ENCODE results near the gene RCC2.
"Not testable (repeated sequence)": the region's sequence is repeated elsewhere in the genome, so short reads cannot be mapped to it uniquely, and the experiment has no call there.

Gene RCC2

DNA sequence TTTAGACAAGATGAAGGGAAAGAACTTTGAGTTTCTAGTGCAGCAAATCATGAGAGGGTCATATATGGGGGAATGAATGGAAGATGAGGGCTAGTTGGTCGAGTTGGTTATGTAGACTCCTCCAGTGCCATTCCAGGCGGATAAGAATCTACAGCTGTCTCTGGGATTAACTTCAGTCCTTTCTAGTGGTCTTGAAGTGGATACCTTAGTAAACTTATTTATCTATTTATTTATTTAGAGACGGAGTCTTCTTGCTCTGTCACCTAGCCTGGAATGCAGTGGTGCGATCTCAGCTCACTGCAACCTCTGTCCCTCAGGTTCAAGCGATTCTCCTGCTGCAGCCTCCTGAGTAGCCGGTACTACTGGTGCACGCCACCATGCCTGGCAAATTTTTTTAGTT lies 41.4 kb upstream of the RCC2 start:
- H3K4me2 ChIP-seq (ENCODE audit: low read length), result no peak overlapping the region
- TF ChIP-seq CTCF (IDR thresholded peaks at IDR 0.05; ENCODE audit: low read length) (no peak), EZH2 (IDR thresholded peaks at IDR 0.05; ENCODE audit: borderline replicate concordance, low read length) (no peak)
- no peaks in the 10 kb centered on the region for H3K36me3 ChIP-seq (ENCODE audit: insufficient read depth, low read length)

DNA sequence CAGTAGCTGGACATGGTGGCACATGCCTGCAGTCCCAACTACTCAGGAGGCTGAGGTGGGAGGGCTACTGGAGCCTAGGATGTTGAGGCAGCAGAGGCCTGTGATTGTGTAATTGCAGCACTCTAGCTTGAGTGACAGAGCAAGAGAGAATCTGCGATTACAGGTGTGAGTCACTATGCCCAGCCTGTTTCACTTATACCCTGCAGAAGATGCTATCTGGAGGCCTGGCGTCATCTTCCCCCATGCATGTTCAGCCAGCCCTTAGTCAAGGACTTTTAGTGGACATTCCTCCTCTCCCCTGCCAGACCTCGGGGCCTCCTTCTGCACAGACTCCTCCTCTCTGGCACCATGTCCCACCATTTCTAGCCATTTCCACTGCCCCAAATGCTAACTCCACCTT lies 36.3 kb upstream of the RCC2 start:
- no peak overlapping the region for H3K4me3 ChIP-seq (ENCODE audit: low read depth, low read length, poor library complexity, severe bottlenecking)
- TF ChIP-seq CTCF (IDR thresholded peaks at IDR 0.05; ENCODE audit: low read length) (no peak), EZH2 (IDR thresholded peaks at IDR 0.05; ENCODE audit: borderline replicate concordance, low read length) (no peak)
- H3F3A ChIP-seq (ENCODE audit: insufficient read depth, low read length), result no peaks in the 10 kb centered on the region
- no peaks in the 10 kb centered on the region for H4K20me1 ChIP-seq (ENCODE audit: insufficient read depth, low read length)
- H3K27me3 ChIP-seq (ENCODE audit: insufficient read depth, low read length), result 0 out of 2 replicates have a peak, but pooled peaks cover 3% of the 10 kb centered on the region
- no peak overlapping the region for H2AFZ ChIP-seq (ENCODE audit: low read length)
- H3K9me2 ChIP-seq (ENCODE audit: low read depth, low read length), result no peaks in the 10 kb centered on the region
- H3K9ac ChIP-seq (ENCODE audit: low read length), result no peak overlapping the region
- H3K4me1 ChIP-seq (ENCODE audit: insufficient read depth, low read length, severe bottlenecking), result no peaks in the 10 kb centered on the region
- no peaks in the 10 kb centered on the region for H3K79me2 ChIP-seq (ENCODE audit: insufficient read depth, low read length)
- no peak overlapping the region for H3K4me2 ChIP-seq (ENCODE audit: low read length)
- no peaks in the 10 kb centered on the region for H3K9me3 ChIP-seq (ENCODE audit: low read length)
- no peak overlapping the region for H3K27ac ChIP-seq (ENCODE audit: low read depth, low read length, poor library complexity, severe bottlenecking)
- H3K36me3 ChIP-seq (ENCODE audit: insufficient read depth, low read length), result no peaks in the 10 kb centered on the region

More for the DNA sequence above, 41.4 kb upstream of the RCC2 start:
- Histone ChIP-seq H2AFZ (ENCODE audit: low read length) (no peak overlapping the region), H3K4me1 (ENCODE audit: insufficient read depth, low read length, severe bottlenecking) (no peaks in the 10 kb centered on the region), H3K27ac (ENCODE audit: low read depth, low read length, poor library complexity, severe bottlenecking) (no peak overlapping the region), H3K9ac (ENCODE audit: low read length) (no peak overlapping the region), H3F3A (ENCODE audit: insufficient read depth, low read length) (no peaks in the 10 kb centered on the region), H3K27me3 (ENCODE audit: insufficient read depth, low read length) (0 out of 2 replicates have a peak, but pooled peaks cover 6% of the 10 kb centered on the region), H3K4me3 (ENCODE audit: low read depth, low read length, poor library complexity, severe bottlenecking) (no peak overlapping the region), H4K20me1 (ENCODE audit: insufficient read depth, low read length) (no peaks in the 10 kb centered on the region), H3K9me3 (ENCODE audit: low read length) (no peaks in the 10 kb centered on the region), H3K79me2 (ENCODE audit: insufficient read depth, low read length) (no peaks in the 10 kb centered on the region), H3K9me2 (ENCODE audit: low read depth, low read length) (no peaks in the 10 kb centered on the region)

DNA sequence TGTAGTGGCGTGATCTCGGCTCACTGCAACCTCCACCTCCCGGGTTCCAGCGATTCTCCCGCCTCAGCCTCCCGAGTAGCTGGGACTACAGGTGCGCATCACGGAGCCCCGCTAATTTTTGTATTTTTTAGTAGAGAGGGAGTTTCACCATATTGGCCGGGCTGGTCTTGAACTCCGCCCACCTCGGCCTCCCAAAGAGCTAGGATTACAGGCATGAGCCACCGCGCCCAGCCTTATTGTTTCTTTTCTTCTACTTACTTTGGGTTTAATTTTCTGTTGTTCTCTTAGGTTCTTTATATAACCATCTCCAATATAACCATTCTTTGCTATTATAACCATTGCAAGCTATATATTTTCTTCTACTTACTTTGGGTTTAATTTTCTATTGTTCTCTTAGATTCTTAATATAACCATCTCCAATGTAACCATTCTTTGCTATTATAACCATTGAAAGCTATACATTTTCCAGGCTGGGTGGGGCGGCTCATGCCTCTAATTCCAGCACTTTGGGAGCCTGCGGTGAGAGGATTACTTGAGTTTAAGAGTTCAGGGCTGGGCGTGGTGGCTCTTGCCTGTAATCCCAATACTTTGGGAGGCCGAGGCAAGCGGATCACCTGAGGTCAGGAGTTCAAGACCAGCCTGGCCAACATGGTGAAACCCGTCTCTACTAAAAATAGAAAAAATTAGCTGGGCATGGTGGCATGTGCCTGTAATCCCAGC lies 35.5 kb upstream of the RCC2 start:
- not testable (repeated sequence) for H3K79me2 ChIP-seq (ENCODE audit: insufficient read depth, low read length); H3K9me2 ChIP-seq (ENCODE audit: low read depth, low read length); H4K20me1 ChIP-seq (ENCODE audit: insufficient read depth, low read length); H3K4me1 ChIP-seq (ENCODE audit: insufficient read depth, low read length, severe bottlenecking); H3F3A ChIP-seq (ENCODE audit: insufficient read depth, low read length); H3K4me2 ChIP-seq (ENCODE audit: low read length); H3K9me3 ChIP-seq (ENCODE audit: low read length); H3K36me3 ChIP-seq (ENCODE audit: insufficient read depth, low read length); H2AFZ ChIP-seq (ENCODE audit: low read length); H3K4me3 ChIP-seq (ENCODE audit: low read depth, low read length, poor library complexity, severe bottlenecking); H3K27me3 ChIP-seq (ENCODE audit: insufficient read depth, low read length); H3K9ac ChIP-seq (ENCODE audit: low read length); H3K27ac ChIP-seq (ENCODE audit: low read depth, low read length, poor library complexity, severe bottlenecking)

- no peak for TF ChIP-seq EZH2 (IDR thresholded peaks at IDR 0.05; ENCODE audit: borderline replicate concordance, low read length)
- no peak for TF ChIP-seq CTCF (IDR thresholded peaks at IDR 0.05; ENCODE audit: low read length)
- H3K4me1 ChIP-seq (ENCODE audit: insufficient read depth, low read length, severe bottlenecking), result no peaks in the 10 kb centered on the region
These were observed 33.3 kb upstream of the RCC2 start for GRCh38 chr1:17472814-17473213.

More at GRCh38 chr1:17472814-17473213, 33.3 kb upstream of the RCC2 start:
- H3K9me3 ChIP-seq (ENCODE audit: low read length), result no peaks in the 10 kb centered on the region
- H3K4me2 ChIP-seq (ENCODE audit: low read length), result no peak overlapping the region
- H3K36me3 ChIP-seq (ENCODE audit: insufficient read depth, low read length), result no peaks in the 10 kb centered on the region
- H3K27ac ChIP-seq (ENCODE audit: low read depth, low read length, poor library complexity, severe bottlenecking), result no peak overlapping the region
- H2AFZ ChIP-seq (ENCODE audit: low read length), result no peak overlapping the region
- H4K20me1 ChIP-seq (ENCODE audit: insufficient read depth, low read length), result no peaks in the 10 kb centered on the region
- no peaks in the 10 kb centered on the region for H3K9me2 ChIP-seq (ENCODE audit: low read depth, low read length)
- no peak overlapping the region for H3K4me3 ChIP-seq (ENCODE audit: low read depth, low read length, poor library complexity, severe bottlenecking)
- H3K9ac ChIP-seq (ENCODE audit: low read length), result no peak overlapping the region
- H3K79me2 ChIP-seq (ENCODE audit: insufficient read depth, low read length), result no peaks in the 10 kb centered on the region
- H3F3A ChIP-seq (ENCODE audit: insufficient read depth, low read length), result no peaks in the 10 kb centered on the region
- H3K27me3 ChIP-seq (ENCODE audit: insufficient read depth, low read length), result no peaks in the 10 kb centered on the region

Measured in OCI-LY1 (cell line).